ENCODE data around the gene ANKFN1.

The ANKFN1 gene

GRCh38 chr17:56290101-56290801 is 137.0 kb downstream of the ANKFN1 start:
- no peak for DNase-seq

- no peak for DNase-seq
Measured at GRCh38 chr17:56290802-56291118, 137.5 kb downstream of the ANKFN1 start.

GRCh38 chr17:56291226-56291805 is 138.0 kb downstream of the ANKFN1 start:
- no peak for DNase-seq

- no peak for DNase-seq
Measured at GRCh38 chr17:56292010-56292409, 138.7 kb downstream of the ANKFN1 start.

- DNase-seq = no peak
Measured at GRCh38 chr17:56292578-56292977, 139.3 kb downstream of the ANKFN1 start.

GRCh38 chr17:56297184-56297583 is 143.9 kb downstream of the ANKFN1 start:
- peak; percentile 76 to 78 for DNase-seq

GRCh38 chr17:56298846-56299245 is 145.6 kb downstream of the ANKFN1 start:
- DNase-seq = no peak

GRCh38 chr17:56300144-56300543 is 146.9 kb downstream of the ANKFN1 start:
- no peak for DNase-seq

GRCh38 chr17:56305007-56305406 is 151.7 kb downstream of the ANKFN1 start:
- DNase-seq = no peak

- no peak for DNase-seq
Measured at GRCh38 chr17:56309897-56310296, 156.6 kb downstream of the ANKFN1 start.

GRCh38 chr17:56310782-56311181 is 157.5 kb downstream of the ANKFN1 start:
- DNase-seq = peak; percentile 62 to 73

GRCh38 chr17:56313201-56313600 is 159.9 kb downstream of the ANKFN1 start:
- peak; percentile 33 to 38 for DNase-seq

GRCh38 chr17:56314026-56314425 is 160.8 kb downstream of the ANKFN1 start:
- DNase-seq = peak; percentile 39 to 57

- DNase-seq = no peak
Measured at GRCh38 chr17:56314984-56315602, 161.8 kb downstream of the ANKFN1 start.

GRCh38 chr17:56316604-56317003 is 163.3 kb downstream of the ANKFN1 start:
- no peak for DNase-seq

GRCh38 chr17:56317351-56318208 is 164.3 kb downstream of the ANKFN1 start:
- no peak for DNase-seq

GRCh38 chr17:56319531-56319930 is 166.3 kb downstream of the ANKFN1 start:
- DNase-seq = peak; percentile 78 to 81

- DNase-seq = no peak
Measured at GRCh38 chr17:56320443-56320842, 167.2 kb downstream of the ANKFN1 start.

GRCh38 chr17:56322991-56323390 is 169.7 kb downstream of the ANKFN1 start:
- DNase-seq = no peak

GRCh38 chr17:56324676-56325075 is 171.4 kb downstream of the ANKFN1 start:
- DNase-seq = no peak

- no peak for DNase-seq
Measured at GRCh38 chr17:56325313-56326000, 172.2 kb downstream of the ANKFN1 start.

- DNase-seq = no peak
Measured at GRCh38 chr17:56326001-56326359, 172.7 kb downstream of the ANKFN1 start.

- no peak for DNase-seq
Measured at GRCh38 chr17:56347639-56348038, 194.4 kb downstream of the ANKFN1 start.
